WTC11 (cell line): ENCODE data around the gene OR6C75. TPM values are rescaled to one million over a fixed set of nuclear protein-coding genes. Genes with fewer than 3 reads are reported as not detected.

Experiments used
- ATAC-seq: fragments of 200-7000 bp; cut with Tn5 transposase; 2 replicates; pipeline ENCODE4 v1.10.0; 2021; ENCODE audit warnings: mild to moderate bottlenecking, moderate library complexity
- CTCF ChIA-PET: fragments of 300-600 bp; sonication (Branson Sonifier 250); formaldehyde crosslinking; loops from one replicate; lab custom pipeline; 2021; ENCODE audit warnings: antibody characterized with exemption; lab: Charles Lee
- POLR2A ChIA-PET: fragments of 350-600 bp; sonication (Branson Sonifier 250); formaldehyde crosslinking; loops from one replicate; lab custom pipeline; 2021; ENCODE audit warnings: antibody characterized with exemption; lab: Charles Lee
- DNase-seq: peaks from one replicate; pipeline ENCODE4 v3.0.0; 2021; ENCODE audit warnings: low spot score
- H3K27ac Mint-ChIP-seq: 2 replicates; pipeline ENCODE4 v1.8.0; 2021; ENCODE audit warnings: mixed read lengths
- H3K27me3 Mint-ChIP-seq: 2 replicates; pipeline ENCODE4 v1.8.0; 2021; ENCODE audit warnings: low read depth, mild to moderate bottlenecking, moderate library complexity, mixed read lengths
- H3K36me3 Mint-ChIP-seq: 2 replicates; pipeline ENCODE4 v1.8.0; 2021; ENCODE audit warnings: mixed read lengths
- H3K4me1 Mint-ChIP-seq: 2 replicates; pipeline ENCODE4 v1.8.0; 2022; ENCODE audit warnings: mixed read lengths
- H3K4me3 Mint-ChIP-seq: 2 replicates; pipeline ENCODE4 v1.8.0; 2021; ENCODE audit warnings: mild to moderate bottlenecking, moderate library complexity, mixed read lengths
- H3K9me3 Mint-ChIP-seq: 2 replicates; pipeline ENCODE4 v1.8.0; 2021; ENCODE audit warnings: mixed read lengths
- CREM ChIP-seq: sonication (generic); formaldehyde crosslinking; IDR thresholded peaks from 2 replicates; pipeline ENCODE4 v1.8.1; 2022; ENCODE audit warnings: mild to moderate bottlenecking, missing genetic modification reagents, moderate library complexity
- E2F1 ChIP-seq: sonication (generic); formaldehyde crosslinking; IDR thresholded peaks from 2 replicates; pipeline ENCODE4 v1.8.0; 2022; ENCODE audit warnings: mild to moderate bottlenecking, missing genetic modification reagents
- ELF4 ChIP-seq: sonication (generic); formaldehyde crosslinking; IDR thresholded peaks from 2 replicates; pipeline ENCODE4 v1.8.1; 2022; ENCODE audit warnings: low read depth, mild to moderate bottlenecking, moderate library complexity, missing genetic modification reagents
- ESRRA ChIP-seq: sonication (generic); formaldehyde crosslinking; IDR thresholded peaks from 2 replicates; pipeline ENCODE4 v1.8.1; 2022; ENCODE audit warnings: mild to moderate bottlenecking, missing genetic modification reagents, borderline replicate concordance
- FOXJ3 ChIP-seq: sonication (generic); formaldehyde crosslinking; IDR thresholded peaks from 2 replicates; pipeline ENCODE4 v1.9.0; 2021; ENCODE audit warnings: missing genetic modification reagents, mild to moderate bottlenecking, borderline replicate concordance
- FOXP1 ChIP-seq: sonication (generic); formaldehyde crosslinking; IDR thresholded peaks from 2 replicates; pipeline ENCODE4 v1.8.0; 2022; ENCODE audit warnings: missing genetic modification reagents, mild to moderate bottlenecking, moderate library complexity, borderline replicate concordance
- PRDM15 ChIP-seq: sonication (generic); formaldehyde crosslinking; IDR thresholded peaks from 2 replicates; pipeline ENCODE4 v1.8.0; 2022; ENCODE audit warnings: missing genetic modification reagents
- RELA ChIP-seq: sonication (generic); formaldehyde crosslinking; IDR thresholded peaks from 2 replicates; pipeline ENCODE4 v1.8.1; 2022; ENCODE audit warnings: missing genetic modification reagents, mild to moderate bottlenecking, borderline replicate concordance
- ZBTB21 ChIP-seq: sonication (generic); formaldehyde crosslinking; IDR thresholded peaks from 2 replicates; pipeline ENCODE4 v1.8.1; 2023; ENCODE audit warnings: mild to moderate bottlenecking, missing genetic modification reagents, borderline replicate concordance
- ZNF138 ChIP-seq: sonication (generic); formaldehyde crosslinking; conservative IDR thresholded peaks from 2 replicates; pipeline ENCODE4 v1.8.1; 2022; ENCODE audit warnings: mild to moderate bottlenecking, moderate library complexity, missing genetic modification reagents
- ZNF317 ChIP-seq: sonication (generic); formaldehyde crosslinking; IDR thresholded peaks from 2 replicates; pipeline ENCODE4 v1.8.1; 2023; ENCODE audit warnings: low read depth, mild to moderate bottlenecking, moderate library complexity, missing genetic modification reagents, borderline replicate concordance
- ZNF423 ChIP-seq: fragments of 250-450 bp; sonication (Bioruptor Pico); IDR thresholded peaks from 2 replicates; pipeline ENCODE4 v2.1.2; 2022; ENCODE audit warnings: mild to moderate bottlenecking, moderate library complexity
- total RNA-seq: library from RNA; stranded (reverse); gene quantifications from 3 replicates; pipeline ENCODE4 v1.2.3, GENCODE V29; 2021
- TF ChIP-seq, protein P1 (sequence below): fragments of 250-450 bp; sonication (Bioruptor Pico); IDR thresholded peaks from 2 replicates; pipeline ENCODE4 v1.9.0; 2021; ENCODE audit warnings: moderate library complexity, mild to moderate bottlenecking, inconsistent platforms, borderline replicate concordance
- TF ChIP-seq, protein P2 (sequence below): sonication (generic); formaldehyde crosslinking; IDR thresholded peaks from 2 replicates; pipeline ENCODE4 v1.8.1; 2023; ENCODE audit warnings: mild to moderate bottlenecking, missing genetic modification reagents, borderline replicate concordance
- TF ChIP-seq, protein P3 (sequence below): fragments of 250-450 bp; sonication (Bioruptor Pico); IDR thresholded peaks from 2 replicates; pipeline ENCODE4 v1.9.0; 2021; ENCODE audit warnings: mild to moderate bottlenecking, borderline replicate concordance
- TF ChIP-seq, protein P4 (sequence below): sonication (generic); formaldehyde crosslinking; IDR thresholded peaks from 2 replicates; pipeline ENCODE4 v1.8.1; 2023; ENCODE audit warnings: mild to moderate bottlenecking, moderate library complexity, missing genetic modification reagents
- TF ChIP-seq, protein P5 (sequence below): sonication (generic); formaldehyde crosslinking; IDR thresholded peaks from 2 replicates; pipeline ENCODE4 v1.8.0; 2023; ENCODE audit warnings: missing genetic modification reagents, mild to moderate bottlenecking, borderline replicate concordance

The OR6C75 gene
- total RNA-seq, 1 experiment from 2014 or later: not detected

DNA sequence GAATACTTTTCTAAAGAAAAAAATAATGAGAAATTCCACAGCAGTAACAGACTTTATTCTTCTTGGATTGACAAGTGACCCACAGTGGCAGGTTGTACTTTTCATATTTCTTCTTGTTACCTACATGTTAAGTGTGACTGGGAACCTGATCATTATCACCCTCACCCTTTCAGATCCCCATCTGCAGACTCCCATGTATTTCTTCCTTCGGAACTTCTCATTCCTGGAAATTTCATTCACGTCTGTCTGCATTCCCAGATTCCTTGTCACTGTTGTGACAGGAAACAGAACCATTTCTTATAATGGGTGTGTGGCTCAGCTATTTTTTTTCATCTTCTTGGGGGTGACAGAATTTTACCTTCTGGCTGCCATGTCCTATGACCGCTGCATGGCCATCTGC lies 2.3 kb downstream of the OR6C75 start:
- DNase-seq (no peak), ATAC-seq (no peak)
- H3K27me3 Mint-ChIP-seq: no peaks in the 10 kb centered on the region
- ChIA-PET POLR2A (no interaction called here), CTCF (no interaction called here)
- H3K4me1 Mint-ChIP-seq: no peaks in the 10 kb centered on the region
- no peaks in the 10 kb centered on the region for H3K36me3 Mint-ChIP-seq
- H3K4me3 Mint-ChIP-seq: no peak overlapping the region
- H3K27ac Mint-ChIP-seq: no peak overlapping the region
- H3K9me3 Mint-ChIP-seq: no peaks in the 10 kb centered on the region
- TF ChIP-seq, protein P1, sequence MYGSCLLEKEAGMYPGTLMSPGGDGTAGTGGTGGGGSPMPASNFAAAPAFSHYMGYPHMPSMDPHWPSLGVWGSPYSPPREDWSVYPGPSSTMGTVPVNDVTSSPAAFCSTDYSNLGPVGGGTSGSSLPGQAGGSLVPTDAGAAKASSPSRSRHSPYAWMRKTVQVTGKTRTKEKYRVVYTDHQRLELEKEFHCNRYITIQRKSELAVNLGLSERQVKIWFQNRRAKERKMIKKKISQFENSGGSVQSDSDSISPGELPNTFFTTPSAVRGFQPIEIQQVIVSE: no peak
- TF ChIP-seq CREM (CRISPR knock-in tag) (no peak), FOXJ3 (CRISPR knock-in tag) (no peak), PRDM15 (no peak), ZBTB21 (CRISPR knock-in tag) (no peak), ESRRA (CRISPR knock-in tag) (no peak), E2F1 (CRISPR knock-in tag) (no peak), ZNF138 (CRISPR knock-in tag) (no peak), ZNF423 (no peak), ZNF317 (CRISPR knock-in tag) (no peak), FOXP1 (CRISPR knock-in tag) (no peak), ELF4 (CRISPR knock-in tag) (no peak), RELA (no peak)
- TF ChIP-seq, protein P2, sequence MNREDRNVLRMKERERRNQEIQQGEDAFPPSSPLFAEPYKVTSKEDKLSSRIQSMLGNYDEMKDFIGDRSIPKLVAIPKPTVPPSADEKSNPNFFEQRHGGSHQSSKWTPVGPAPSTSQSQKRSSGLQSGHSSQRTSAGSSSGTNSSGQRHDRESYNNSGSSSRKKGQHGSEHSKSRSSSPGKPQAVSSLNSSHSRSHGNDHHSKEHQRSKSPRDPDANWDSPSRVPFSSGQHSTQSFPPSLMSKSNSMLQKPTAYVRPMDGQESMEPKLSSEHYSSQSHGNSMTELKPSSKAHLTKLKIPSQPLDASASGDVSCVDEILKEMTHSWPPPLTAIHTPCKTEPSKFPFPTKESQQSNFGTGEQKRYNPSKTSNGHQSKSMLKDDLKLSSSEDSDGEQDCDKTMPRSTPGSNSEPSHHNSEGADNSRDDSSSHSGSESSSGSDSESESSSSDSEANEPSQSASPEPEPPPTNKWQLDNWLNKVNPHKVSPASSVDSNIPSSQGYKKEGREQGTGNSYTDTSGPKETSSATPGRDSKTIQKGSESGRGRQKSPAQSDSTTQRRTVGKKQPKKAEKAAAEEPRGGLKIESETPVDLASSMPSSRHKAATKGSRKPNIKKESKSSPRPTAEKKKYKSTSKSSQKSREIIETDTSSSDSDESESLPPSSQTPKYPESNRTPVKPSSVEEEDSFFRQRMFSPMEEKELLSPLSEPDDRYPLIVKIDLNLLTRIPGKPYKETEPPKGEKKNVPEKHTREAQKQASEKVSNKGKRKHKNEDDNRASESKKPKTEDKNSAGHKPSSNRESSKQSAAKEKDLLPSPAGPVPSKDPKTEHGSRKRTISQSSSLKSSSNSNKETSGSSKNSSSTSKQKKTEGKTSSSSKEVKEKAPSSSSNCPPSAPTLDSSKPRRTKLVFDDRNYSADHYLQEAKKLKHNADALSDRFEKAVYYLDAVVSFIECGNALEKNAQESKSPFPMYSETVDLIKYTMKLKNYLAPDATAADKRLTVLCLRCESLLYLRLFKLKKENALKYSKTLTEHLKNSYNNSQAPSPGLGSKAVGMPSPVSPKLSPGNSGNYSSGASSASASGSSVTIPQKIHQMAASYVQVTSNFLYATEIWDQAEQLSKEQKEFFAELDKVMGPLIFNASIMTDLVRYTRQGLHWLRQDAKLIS (CRISPR knock-in tag): no peak
- TF ChIP-seq, protein P3, sequence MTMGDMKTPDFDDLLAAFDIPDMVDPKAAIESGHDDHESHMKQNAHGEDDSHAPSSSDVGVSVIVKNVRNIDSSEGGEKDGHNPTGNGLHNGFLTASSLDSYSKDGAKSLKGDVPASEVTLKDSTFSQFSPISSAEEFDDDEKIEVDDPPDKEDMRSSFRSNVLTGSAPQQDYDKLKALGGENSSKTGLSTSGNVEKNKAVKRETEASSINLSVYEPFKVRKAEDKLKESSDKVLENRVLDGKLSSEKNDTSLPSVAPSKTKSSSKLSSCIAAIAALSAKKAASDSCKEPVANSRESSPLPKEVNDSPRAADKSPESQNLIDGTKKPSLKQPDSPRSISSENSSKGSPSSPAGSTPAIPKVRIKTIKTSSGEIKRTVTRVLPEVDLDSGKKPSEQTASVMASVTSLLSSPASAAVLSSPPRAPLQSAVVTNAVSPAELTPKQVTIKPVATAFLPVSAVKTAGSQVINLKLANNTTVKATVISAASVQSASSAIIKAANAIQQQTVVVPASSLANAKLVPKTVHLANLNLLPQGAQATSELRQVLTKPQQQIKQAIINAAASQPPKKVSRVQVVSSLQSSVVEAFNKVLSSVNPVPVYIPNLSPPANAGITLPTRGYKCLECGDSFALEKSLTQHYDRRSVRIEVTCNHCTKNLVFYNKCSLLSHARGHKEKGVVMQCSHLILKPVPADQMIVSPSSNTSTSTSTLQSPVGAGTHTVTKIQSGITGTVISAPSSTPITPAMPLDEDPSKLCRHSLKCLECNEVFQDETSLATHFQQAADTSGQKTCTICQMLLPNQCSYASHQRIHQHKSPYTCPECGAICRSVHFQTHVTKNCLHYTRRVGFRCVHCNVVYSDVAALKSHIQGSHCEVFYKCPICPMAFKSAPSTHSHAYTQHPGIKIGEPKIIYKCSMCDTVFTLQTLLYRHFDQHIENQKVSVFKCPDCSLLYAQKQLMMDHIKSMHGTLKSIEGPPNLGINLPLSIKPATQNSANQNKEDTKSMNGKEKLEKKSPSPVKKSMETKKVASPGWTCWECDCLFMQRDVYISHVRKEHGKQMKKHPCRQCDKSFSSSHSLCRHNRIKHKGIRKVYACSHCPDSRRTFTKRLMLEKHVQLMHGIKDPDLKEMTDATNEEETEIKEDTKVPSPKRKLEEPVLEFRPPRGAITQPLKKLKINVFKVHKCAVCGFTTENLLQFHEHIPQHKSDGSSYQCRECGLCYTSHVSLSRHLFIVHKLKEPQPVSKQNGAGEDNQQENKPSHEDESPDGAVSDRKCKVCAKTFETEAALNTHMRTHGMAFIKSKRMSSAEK (CRISPR knock-in tag): no peak
- TF ChIP-seq, protein P4, sequence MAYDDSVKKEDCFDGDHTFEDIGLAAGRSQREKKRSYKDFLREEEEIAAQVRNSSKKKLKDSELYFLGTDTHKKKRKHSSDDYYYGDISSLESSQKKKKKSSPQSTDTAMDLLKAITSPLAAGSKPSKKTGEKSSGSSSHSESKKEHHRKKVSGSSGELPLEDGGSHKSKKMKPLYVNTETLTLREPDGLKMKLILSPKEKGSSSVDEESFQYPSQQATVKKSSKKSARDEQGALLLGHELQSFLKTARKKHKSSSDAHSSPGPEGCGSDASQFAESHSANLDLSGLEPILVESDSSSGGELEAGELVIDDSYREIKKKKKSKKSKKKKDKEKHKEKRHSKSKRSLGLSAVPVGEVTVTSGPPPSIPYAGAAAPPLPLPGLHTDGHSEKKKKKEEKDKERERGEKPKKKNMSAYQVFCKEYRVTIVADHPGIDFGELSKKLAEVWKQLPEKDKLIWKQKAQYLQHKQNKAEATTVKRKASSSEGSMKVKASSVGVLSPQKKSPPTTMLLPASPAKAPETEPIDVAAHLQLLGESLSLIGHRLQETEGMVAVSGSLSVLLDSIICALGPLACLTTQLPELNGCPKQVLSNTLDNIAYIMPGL (CRISPR knock-in tag): no peak
- TF ChIP-seq, protein P5, sequence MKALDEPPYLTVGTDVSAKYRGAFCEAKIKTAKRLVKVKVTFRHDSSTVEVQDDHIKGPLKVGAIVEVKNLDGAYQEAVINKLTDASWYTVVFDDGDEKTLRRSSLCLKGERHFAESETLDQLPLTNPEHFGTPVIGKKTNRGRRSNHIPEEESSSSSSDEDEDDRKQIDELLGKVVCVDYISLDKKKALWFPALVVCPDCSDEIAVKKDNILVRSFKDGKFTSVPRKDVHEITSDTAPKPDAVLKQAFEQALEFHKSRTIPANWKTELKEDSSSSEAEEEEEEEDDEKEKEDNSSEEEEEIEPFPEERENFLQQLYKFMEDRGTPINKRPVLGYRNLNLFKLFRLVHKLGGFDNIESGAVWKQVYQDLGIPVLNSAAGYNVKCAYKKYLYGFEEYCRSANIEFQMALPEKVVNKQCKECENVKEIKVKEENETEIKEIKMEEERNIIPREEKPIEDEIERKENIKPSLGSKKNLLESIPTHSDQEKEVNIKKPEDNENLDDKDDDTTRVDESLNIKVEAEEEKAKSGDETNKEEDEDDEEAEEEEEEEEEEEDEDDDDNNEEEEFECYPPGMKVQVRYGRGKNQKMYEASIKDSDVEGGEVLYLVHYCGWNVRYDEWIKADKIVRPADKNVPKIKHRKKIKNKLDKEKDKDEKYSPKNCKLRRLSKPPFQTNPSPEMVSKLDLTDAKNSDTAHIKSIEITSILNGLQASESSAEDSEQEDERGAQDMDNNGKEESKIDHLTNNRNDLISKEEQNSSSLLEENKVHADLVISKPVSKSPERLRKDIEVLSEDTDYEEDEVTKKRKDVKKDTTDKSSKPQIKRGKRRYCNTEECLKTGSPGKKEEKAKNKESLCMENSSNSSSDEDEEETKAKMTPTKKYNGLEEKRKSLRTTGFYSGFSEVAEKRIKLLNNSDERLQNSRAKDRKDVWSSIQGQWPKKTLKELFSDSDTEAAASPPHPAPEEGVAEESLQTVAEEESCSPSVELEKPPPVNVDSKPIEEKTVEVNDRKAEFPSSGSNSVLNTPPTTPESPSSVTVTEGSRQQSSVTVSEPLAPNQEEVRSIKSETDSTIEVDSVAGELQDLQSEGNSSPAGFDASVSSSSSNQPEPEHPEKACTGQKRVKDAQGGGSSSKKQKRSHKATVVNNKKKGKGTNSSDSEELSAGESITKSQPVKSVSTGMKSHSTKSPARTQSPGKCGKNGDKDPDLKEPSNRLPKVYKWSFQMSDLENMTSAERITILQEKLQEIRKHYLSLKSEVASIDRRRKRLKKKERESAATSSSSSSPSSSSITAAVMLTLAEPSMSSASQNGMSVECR (CRISPR knock-in tag): no peak
